ENCODE data around the gene IQSEC3. TPM values are rescaled to one million over a fixed set of nuclear protein-coding genes. Genes with fewer than 3 reads are reported as not detected.
"Not testable (repeated sequence)": the region's sequence is repeated elsewhere in the genome, so short reads cannot be mapped to it uniquely, and the experiment has no call there.

The IQSEC3 gene
- total and polyA plus RNA-seq, 11 donors: 0.29 to 3.2 (median 1.5) TPM

DNA sequence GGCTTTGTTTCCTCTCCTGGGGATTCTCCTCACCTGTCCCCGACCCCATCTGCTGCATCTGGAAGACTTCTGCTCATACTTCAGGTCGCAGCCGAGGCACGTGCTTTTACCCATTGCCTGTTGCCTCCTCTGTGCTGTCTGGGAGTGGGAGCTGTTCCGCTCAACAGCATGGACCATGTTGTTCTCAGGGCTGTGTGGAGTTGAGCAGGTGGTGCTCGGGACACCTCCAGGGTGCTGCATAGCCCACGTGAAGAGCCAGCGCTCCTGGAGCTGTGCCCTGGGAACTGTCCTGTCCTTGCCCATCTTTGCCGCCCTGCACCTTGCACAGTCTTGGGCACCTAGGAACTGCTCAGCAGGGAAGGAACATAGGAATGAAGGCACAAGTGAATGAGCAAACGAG lies 62.4 kb downstream of the IQSEC3 start:
- intact Hi-C loops (cut with DNase I): no loop called here
- WGBS, 4 donors: 79 to 85% (median 82%) methylated on average over 10 of the region's 10 CpGs
- H3K36me3 ChIP-seq: no peaks in the 10 kb centered on the region
- peaks cover 0 to 16% (median 4%) of the 10 kb centered on the region in 9 donors for H3K27me3 ChIP-seq
- no peak overlapping the region for H3K4me3 ChIP-seq
- ATAC-seq (no peak), DNase-seq (no peak)
- H3K27ac ChIP-seq: no peak overlapping the region
- TF ChIP-seq, protein P1, sequence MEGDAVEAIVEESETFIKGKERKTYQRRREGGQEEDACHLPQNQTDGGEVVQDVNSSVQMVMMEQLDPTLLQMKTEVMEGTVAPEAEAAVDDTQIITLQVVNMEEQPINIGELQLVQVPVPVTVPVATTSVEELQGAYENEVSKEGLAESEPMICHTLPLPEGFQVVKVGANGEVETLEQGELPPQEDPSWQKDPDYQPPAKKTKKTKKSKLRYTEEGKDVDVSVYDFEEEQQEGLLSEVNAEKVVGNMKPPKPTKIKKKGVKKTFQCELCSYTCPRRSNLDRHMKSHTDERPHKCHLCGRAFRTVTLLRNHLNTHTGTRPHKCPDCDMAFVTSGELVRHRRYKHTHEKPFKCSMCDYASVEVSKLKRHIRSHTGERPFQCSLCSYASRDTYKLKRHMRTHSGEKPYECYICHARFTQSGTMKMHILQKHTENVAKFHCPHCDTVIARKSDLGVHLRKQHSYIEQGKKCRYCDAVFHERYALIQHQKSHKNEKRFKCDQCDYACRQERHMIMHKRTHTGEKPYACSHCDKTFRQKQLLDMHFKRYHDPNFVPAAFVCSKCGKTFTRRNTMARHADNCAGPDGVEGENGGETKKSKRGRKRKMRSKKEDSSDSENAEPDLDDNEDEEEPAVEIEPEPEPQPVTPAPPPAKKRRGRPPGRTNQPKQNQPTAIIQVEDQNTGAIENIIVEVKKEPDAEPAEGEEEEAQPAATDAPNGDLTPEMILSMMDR (IDR thresholded peaks at IDR 0.05): no peak
- TF ChIP-seq POLR2A (IDR thresholded peaks at IDR 0.05): no peak
- no peaks in the 10 kb centered on the region for H3K9me3 ChIP-seq
- H3K4me1 ChIP-seq: no peaks in the 10 kb centered on the region

DNA sequence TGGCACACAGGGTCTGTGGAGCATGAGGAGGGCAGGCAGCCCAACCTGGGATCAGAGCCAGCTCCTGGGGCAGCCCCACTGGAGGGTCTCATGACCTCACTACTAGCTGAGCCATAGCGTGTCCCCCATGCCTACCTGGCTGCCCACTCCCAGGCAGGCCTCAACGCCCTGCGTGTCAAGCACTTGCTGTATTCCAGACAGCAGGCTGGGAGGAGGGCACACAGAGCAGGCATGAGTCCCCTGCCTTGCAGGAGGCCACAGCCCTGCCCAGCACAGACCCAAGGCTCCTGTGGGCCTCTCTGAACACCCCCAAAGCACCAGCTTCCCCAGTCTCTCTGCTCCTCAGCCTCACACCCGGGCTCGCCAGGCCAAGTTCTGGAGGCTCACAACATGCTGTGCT lies 64.0 kb downstream of the IQSEC3 start:
- WGBS, 4 donors: 94 to 97% (median 95%) methylated on average over 2 to 5 of the region's 5 CpGs
- peaks cover 0 to 12% (median 0%) of the 10 kb centered on the region in 9 donors for H3K27me3 ChIP-seq
- no peak overlapping the region for H3K27ac ChIP-seq
- TF ChIP-seq, protein P1 (IDR thresholded peaks at IDR 0.05): no peak
- TF ChIP-seq POLR2A (IDR thresholded peaks at IDR 0.05): no peak
- DNase-seq (no peak), ATAC-seq (no peak)
- H3K36me3 ChIP-seq: no peaks in the 10 kb centered on the region
- intact Hi-C loops (cut with DNase I): no loop called here
- no peaks in the 10 kb centered on the region for H3K9me3 ChIP-seq
- peaks cover 0 to 5% (median 0%) of the 10 kb centered on the region in 12 donors for H3K4me1 ChIP-seq
- H3K4me3 ChIP-seq: no peak overlapping the region

DNA sequence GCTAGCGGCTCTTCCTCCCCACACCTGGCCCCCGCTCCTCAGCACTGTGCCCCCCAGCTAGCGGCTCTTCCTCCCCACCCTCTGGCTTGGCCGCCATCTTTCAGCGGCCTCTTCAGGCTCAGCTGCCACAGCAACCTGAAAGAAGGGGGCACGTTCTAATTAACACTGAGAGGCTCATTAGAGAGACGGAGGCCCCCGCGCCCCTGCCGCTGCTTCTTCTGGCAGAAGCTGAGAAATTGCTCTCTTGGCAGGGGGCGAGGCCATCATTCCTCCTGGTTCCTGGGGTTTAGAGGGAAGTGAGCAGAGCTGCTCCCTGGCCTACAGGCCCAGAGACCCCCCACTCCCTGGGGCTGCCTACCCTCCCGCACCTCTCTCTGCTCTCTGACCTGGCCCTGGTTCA lies 64.4 kb downstream of the IQSEC3 start:
- 90 to 92% (median 91%) methylated on average over 8 to 12 of the region's 12 CpGs for WGBS, 4 donors
- ATAC-seq: no peak
- no peak for DNase-seq

DNA sequence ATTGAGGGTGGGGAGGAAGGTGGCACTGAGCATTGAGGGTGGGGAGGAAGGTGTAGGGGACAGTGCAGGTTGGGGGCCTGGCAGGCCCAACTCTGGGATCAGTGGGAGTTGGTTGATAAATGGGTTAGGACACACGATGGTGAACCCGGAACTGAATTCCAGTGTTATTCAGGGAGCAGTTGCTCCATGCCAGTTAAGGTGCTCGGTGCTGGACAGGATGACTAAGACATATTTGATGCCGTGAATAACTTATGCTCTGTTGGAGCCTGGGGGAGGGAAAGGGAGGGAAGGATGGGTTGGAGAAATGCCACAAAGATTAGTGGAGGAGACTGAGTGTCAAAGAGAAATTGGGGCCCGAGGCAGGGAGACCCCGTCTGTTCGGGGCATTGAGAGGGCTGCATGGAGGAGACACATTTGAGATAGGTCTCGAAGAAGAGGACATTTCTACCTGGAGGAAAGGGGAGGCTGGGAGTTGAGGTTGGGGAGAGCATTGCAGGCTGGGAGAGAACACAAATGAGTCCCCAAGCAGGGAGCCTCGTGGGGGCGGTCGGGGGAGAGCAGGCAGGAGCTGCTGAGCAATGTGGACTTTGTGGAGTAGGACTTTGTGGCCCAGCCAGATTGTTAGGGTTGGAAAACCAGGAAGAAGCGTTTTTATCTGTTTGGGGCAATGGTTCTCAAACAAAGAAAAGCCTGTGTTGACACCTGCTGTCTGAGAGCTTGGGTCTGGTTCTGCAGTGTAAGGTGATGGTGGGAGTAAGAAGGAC lies 65.3 kb downstream of the IQSEC3 start:
- no peak for ATAC-seq
- Histone ChIP-seq H3K9me3 (no peaks in the 10 kb centered on the region), H3K36me3 (no peaks in the 10 kb centered on the region), H3K27me3 (peaks cover 0 to 10% (median 0%) of the 10 kb centered on the region in 9 donors), H3K4me3 (no peak overlapping the region), H3K4me1 (peaks cover 0 to 5% (median 0%) of the 10 kb centered on the region in 12 donors), H3K27ac (no peak overlapping the region)
- TF ChIP-seq POLR2A (IDR thresholded peaks at IDR 0.05): no peak
- TF ChIP-seq, protein P1 (IDR thresholded peaks at IDR 0.05): no peak
- no peak for DNase-seq
- 74 to 80% (median 77%) methylated on average over 12 of the region's 12 CpGs for WGBS, 4 donors
- intact Hi-C loops (cut with DNase I): no loop called here

More for the DNA sequence above, 64.4 kb downstream of the IQSEC3 start:
- Histone ChIP-seq H3K27me3 (peaks cover 0 to 10% (median 0%) of the 10 kb centered on the region in 9 donors), H3K4me3 (no peak overlapping the region), H3K4me1 (peaks cover 0 to 5% (median 0%) of the 10 kb centered on the region in 12 donors), H3K9me3 (no peaks in the 10 kb centered on the region), H3K27ac (no peak overlapping the region), H3K36me3 (no peaks in the 10 kb centered on the region)
- no peak for TF ChIP-seq POLR2A (IDR thresholded peaks at IDR 0.05)
- TF ChIP-seq, protein P1 (IDR thresholded peaks at IDR 0.05): no peak
- intact Hi-C loops (cut with DNase I): no loop called here

DNA sequence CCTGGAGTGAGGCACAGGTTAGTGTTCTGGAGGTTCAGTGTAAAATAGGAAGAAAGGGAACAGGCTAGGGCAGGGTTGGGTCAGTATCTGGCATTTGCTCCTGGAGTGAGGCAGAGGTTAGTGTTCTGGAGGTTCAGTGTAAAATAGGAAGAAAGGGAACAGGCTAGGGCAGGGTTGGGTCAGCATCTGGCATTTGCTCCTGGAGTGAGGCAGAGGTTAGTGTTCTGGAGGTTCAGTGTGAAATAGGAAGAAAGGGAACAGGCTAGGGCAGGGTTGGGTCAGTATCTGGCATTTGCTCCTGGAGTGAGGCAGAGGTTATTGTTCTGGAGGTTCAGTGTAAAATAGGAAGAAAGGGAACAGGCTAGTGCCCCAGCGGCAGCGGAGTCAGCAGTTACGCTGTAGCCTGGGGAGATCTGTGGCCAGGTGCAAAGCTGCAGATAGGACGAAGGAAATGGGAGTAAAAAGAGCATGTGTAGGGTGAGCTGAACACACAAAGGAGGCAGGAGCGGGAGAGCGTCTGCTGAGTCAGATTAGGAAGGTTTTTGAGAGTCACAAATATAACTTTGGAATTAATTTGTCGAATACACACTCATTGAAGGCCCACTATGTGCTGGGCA lies 67.2 kb downstream of the IQSEC3 start:
- H3K4me3 ChIP-seq; H3K9me3 ChIP-seq; H3K4me1 ChIP-seq; intact Hi-C loops (cut with DNase I); DNase-seq; H3K27ac ChIP-seq; ATAC-seq; H3K36me3 ChIP-seq: not testable (repeated sequence)
- 77 to 79% (median 78%) methylated on average over 7 of the region's 7 CpGs for WGBS, 4 donors
- H3K27me3 ChIP-seq: peaks cover 0 to 20% (median 4%) of the 10 kb centered on the region in 9 donors

Data from heart left ventricle (tissue), 16 donors.